AG20443 (cell line): Measurements from ENCODE around the gene FCHO1.
"Not testable (repeated sequence)": the region's sequence is repeated elsewhere in the genome, so short reads cannot be mapped to it uniquely, and the experiment has no call there.

ENCODE experiments used
- DNase-seq: peaks from one replicate; pipeline ENCODE4 v3.0.0; 2012; ENCODE audit warnings: low spot score, mixed read lengths

The FCHO1 gene

DNA sequence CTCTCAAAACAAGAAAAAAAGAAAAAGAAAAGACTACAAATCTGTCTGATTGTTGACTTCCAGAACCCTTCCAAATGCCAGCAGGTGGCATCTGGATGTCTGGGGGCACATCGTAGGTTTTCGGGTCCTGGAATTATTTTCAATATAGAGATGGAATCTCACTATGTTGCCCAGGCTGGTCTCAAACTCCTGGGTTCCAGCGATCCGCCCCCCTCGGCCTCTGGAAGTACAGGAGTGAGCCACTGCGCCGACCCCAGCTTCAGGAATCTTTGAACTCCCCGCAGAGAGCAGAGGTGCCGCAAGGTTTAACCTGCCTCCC, 43.1 kb downstream of the FCHO1 start:
- no peak for DNase-seq

DNA sequence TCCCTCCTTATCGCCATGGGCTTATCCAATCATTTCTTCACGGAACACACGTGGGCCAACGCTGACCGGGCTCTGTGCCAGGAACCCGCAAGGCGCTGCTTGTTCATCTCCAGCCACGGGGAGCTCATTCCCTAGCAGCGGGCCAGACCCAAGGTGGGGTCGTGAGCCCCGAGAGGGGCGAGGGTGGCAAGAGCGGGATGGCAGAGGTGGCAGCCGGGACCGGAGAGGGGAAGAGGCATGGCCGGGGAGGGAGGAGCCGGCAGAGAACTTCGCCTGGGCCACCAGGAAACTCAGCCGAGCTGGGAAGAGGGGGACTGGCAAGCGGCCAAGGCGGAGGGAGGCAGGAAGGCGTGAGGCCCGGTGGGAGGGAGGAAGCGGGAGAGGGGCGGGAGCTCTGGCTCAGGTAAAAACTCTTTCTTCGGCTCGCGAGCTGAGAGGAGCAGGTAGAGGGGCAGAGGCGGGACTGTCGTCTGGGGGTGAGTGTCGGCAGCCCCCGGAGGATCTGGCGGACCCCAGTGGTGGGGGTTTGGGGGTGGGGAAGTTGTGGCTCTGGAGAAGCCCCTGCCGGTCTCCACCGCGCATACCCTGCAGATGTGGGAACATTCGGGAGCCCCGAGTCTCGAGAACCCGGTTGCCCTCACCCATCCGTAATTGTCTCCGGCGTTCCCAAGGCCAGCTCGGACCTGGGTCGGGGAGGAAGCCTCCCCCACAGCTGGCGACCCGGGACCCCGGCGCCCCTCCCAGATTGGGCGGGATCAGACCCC, 43.6 kb downstream of the FCHO1 start, which contains the start of gene B3GNT3:
Gene B3GNT3 (plus strand): TSS at position 408 of the 764 bp plus-strand sequence. CDS start 12,670 bp downstream, outside the sequence.
- no peak for DNase-seq

DNA sequence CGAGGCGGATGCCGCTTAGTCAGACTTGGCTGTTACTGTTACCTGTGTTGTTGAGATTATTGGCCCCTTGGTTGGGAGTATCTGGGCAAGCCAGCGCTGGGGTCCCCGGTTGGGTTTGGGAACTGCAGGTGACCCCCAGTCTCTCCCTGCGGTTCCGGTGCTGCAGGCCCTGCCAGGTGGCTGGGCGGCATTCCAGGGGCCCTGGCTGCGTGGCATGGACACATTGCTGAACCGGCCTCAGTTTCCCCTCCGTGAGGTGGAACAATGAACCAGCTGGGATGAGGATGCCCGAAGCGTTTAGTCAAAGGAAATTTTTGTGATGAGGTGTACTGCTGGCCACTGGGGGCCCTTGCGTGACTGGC, 44.2 kb downstream of the FCHO1 start:
- DNase-seq = no peak

- no peak for DNase-seq
Measured at GRCh38 chr19:17796013-17796837, 44.9 kb downstream of the FCHO1 start.

DNA sequence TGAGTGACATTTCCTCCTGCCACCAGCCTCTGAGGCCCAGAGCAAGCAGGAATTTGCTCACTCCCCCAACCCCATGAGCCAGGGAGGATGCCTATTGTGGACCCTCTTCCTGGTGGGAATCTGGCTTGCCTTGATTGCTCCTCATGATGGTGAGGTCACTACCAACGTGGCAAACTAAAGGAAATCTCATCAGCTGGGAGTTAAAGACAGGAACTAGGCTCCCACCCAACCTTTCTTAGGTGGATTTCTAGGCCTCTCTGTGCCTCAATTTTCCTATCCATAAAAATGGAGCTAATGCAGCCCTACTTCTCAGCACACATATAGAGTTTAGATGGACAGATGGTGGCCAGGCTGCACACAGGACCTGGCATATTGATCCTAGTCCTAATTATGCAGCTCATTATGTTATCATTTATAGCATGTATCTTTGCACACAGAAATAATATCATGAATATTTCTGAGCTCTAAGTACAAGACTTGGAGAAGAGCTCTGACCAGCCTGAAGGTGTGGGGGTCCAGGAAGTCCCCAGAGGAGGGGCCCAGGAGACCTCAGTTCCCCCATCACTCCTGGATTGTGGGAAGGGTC, 45.7 kb downstream of the FCHO1 start:
- DNase-seq = no peak

DNA sequence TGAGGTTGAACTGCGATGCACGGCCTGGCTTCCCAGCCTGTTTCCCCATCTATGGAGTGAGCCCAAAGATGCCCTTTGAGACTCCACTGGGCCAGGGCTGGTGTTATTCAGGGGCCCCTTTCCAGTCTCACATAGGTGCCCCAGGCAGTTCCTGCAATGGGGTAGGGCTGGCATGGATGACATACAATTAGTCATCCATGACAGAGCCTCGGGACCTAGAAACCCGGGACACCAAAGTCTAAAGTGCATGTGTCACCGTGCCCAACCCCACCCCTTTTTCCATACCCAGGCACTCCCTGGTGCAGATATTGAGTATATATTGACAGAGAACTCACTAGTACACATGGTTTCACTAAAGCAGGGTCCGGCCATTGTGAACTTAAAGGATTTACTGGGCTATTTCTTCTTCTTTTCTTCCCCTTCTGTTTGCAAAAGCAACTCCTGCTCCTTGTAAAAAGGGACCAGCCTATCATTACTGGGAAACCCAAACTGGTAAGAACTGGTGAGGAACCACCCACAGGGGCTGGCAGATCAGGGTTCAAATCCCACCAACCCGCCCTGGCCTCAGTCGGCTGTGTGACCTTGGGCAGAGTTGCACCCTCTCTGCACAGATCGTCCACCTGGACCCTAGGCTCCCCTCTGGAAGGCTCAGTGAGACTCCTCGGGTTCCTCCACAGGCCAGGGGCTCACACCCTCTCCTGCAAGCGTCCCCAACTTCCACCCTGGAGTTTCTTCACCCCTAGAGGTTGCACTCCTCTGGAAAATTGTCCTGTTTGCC, 46.3 kb downstream of the FCHO1 start:
- peak; percentile 49 for DNase-seq

DNA sequence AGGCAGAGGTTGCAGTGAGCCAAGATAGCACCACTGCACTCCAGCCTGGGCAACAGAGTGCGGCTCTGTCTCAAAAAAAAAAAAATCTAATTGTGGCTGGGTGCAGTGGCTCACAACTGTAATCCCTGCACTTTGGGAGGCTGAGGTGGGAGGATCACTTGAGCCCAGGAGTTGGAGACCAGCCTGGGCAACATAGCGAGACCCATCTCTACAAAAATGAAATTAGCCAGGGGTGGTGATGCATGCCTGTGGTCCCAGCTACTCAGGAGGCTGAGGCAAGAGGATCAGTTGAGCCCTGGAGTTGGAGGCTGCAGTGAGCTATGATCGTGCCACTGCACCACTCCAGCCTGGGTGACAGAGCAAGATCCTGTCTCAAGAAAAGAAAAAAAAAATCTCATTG, 47.3 kb downstream of the FCHO1 start:
- not testable (repeated sequence) for DNase-seq

- no peak for DNase-seq
Measured at GRCh38 chr19:17802137-17802858, 51.0 kb downstream of the FCHO1 start.

GRCh38 chr19:17803264-17803896, 52.1 kb downstream of the FCHO1 start:
- no peak for DNase-seq

- no peak for DNase-seq
Measured at GRCh38 chr19:17805427-17805826, 54.1 kb downstream of the FCHO1 start.

GRCh38 chr19:17806945-17807344, 55.7 kb downstream of the FCHO1 start:
- no peak for DNase-seq

DNA sequence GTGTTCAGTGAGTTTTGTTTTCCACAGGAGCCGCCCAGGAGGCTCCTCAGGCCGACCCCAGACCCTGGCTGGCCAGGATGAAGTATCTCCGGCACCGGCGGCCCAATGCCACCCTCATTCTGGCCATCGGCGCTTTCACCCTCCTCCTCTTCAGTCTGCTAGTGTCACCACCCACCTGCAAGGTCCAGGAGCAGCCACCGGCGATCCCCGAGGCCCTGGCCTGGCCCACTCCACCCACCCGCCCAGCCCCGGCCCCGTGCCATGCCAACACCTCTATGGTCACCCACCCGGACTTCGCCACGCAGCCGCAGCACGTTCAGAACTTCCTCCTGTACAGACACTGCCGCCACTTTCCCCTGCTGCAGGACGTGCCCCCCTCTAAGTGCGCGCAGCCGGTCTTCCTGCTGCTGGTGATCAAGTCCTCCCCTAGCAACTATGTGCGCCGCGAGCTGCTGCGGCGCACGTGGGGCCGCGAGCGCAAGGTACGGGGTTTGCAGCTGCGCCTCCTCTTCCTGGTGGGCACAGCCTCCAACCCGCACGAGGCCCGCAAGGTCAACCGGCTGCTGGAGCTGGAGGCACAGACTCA, 56.5 kb downstream of the FCHO1 start:
- no peak for DNase-seq

DNA sequence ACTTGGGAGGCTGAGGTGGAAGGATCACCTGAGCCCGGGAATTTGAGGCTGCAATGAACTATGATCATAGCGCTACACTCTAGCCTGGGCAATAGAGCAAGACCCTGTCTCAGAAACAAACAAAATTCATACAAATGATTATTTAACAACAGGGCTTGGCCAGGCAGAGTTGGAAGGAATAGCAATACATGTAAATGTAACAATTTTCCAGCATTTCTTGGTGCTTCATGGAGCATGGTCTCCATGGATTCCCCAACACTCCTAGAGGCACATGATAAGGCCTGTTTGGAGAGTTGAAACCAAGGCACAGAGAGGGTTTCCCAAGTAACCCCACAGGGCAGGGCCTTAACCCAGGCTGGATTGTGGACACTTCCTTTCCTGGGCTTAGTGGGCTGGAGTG, 59.8 kb downstream of the FCHO1 start:
- DNase-seq = no peak

- no peak for DNase-seq
Measured at GRCh38 chr19:17811681-17812080, 60.4 kb downstream of the FCHO1 start.

- DNase-seq = no peak
Measured at GRCh38 chr19:17812099-17812498, 60.8 kb downstream of the FCHO1 start.

DNA sequence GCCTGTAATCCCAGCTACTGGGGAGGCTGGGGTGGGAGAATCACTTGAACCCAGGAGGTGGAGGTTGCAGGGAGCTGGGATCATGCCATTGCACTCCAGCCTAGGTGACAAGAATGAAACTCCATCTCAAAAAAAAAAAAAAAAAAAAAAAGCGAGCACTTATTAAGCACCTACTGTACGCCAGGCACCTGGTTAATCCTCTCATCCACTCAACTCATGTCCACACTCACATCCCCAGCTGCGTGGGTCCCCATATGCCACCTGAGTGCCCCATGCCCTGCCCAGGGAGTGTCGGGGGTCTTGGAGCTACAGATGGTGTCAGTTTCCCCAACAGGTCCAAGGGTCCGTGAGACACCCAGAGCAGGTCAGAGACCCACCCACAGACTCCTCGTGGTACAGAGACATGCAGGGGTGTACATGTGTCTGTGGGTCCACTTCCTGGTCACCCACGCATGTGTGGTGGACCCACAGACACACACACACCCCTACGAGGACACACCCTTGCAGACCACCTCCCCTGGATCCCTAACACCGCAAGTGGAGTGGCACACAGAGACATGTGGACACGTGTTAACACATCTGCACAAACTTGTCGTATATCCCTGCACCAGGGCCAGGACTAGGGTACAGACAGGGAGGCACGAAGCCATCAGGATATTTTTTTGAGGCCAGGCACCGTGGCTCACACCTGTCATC, 66.5 kb downstream of the FCHO1 start:
- no peak for DNase-seq

- DNase-seq = no peak
Measured at GRCh38 chr19:17821190-17821589, 69.9 kb downstream of the FCHO1 start, which contains the start of gene INSL3. Gene INSL3 (minus strand): TSS chr19:17821519. CDS start chr19:17821506, 13 bp downstream.

DNA sequence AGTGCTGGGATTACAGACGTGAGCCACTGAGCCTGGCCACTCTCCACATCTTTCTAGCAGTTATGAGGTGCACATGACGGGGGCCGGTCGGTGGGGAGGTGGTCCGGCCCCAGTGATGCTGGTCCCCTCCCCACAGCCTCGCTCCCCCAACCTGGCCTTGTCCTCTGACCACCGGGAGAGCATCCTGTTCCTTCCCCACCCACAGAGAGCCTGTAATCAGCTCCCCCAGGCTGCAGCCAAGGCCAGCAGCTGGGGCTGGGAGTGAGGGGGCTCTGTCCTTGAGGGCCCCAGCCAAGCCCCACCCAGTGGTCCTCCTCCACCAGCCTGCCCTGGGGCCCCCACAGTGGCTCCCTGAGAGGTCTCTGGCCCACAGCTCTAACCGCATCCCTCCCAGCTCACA, 73.1 kb downstream of the FCHO1 start:
- no peak for DNase-seq

DNA sequence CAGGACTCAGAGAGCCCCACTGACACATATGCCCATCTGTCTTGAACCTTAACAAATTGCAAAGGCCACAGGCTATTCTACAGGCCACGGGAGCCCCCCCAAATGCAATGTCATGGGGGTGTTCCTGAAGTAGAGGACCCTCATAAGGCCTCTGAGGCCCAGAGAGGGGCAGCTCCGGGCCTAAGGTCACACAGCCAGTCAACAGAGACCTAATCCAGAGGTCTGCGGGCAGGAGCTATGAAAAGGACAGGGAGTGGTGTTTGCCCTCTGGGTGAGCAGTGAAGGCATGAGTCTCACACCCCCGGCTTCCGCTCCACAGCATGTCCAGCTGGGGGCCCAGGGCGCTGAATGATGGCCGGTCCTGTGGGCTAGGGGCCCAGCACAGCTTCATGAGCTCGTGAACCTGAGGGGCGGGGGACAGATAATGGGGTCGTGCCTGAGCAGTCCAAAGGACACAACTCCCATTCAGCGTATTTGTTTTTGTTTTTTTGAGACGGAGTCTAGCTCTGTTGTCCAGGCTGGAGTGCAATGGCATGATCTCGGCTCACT, 75.3 kb downstream of the FCHO1 start:
- no peak for DNase-seq
